K562 (cell line): ENCODE measurements around the gene MAN1B1. TPM values are rescaled to one million over a fixed set of nuclear protein-coding genes. Genes with fewer than 3 reads are reported as not detected.
A peak's percentile ranks its signal among the peaks of the same experiment; 100 is the strongest.

Source experiments
- ATAC-seq: fragments of 200-7000 bp; cut with Tn5 transposase; 3 replicates; pipeline ENCODE4 v1.9.1; 2020; ENCODE audit warnings: moderate library complexity
- BruUV-seq: library from RNA; stranded (reverse); fragments of 400-500 nt; replicated peaks from 2 replicates; lab custom pipeline; 2021; lab: Mats Ljungman, UMichigan
- CTCF ChIA-PET: fragments of 300-600 bp; formaldehyde crosslinking; extraction: SDS; loops from one replicate; lab custom pipeline; 2021; ENCODE audit warnings: low intra/inter-chr PET ratio; lab: Yijun Ruan, JAX
- POLR2A ChIA-PET: fragments of 300-600, 350-650 bp; sonication (Branson Sonifier 250); formaldehyde crosslinking; extraction: SDS; loops from one replicate; lab custom pipeline; 2021; ENCODE audit warnings: antibody characterized with exemption, inconsistent platforms; lab: Yijun Ruan, JAX
- DNase-seq, 4 experiments: peaks; one replicate each; pipeline versions ENCODE4 v3.0.0 to v3.0.0-alpha.2; 2011 to 2018; ENCODE audit warnings: low spot score in 3 of 4, mixed read lengths in 3 of 4; ENCODE audit errors: extremely low read depth in 1 of 4
- FAIRE-seq: peaks from 2 replicates; lab custom pipeline; 2011; peaks lifted over from hg19 to GRCh38; lab: Jason Lieb, UNC
- H2AFZ ChIP-seq: 2 replicates; pipeline ENCODE4 v1.6.0; 2011; ENCODE audit warnings: low read depth, low read length, control low read depth, inconsistent platforms
- H3K27ac ChIP-seq: fragments of 200-600 bp; 3 replicates; pipeline ENCODE4 v1.8.0; 2011; ENCODE audit warnings: low read depth, mild to moderate bottlenecking, control low read depth, inconsistent platforms, low read length, moderate library complexity, mixed read lengths; ENCODE audit errors: extremely low read depth
- H3K27me3 ChIP-seq, 2 experiments: fragments of 300-600 bp in 1 of 2; 2 replicates in 1 of 2; 3 replicates in 1 of 2; pipeline versions ENCODE4 v1.6.0 to v1.8.0; 2011; ENCODE audit warnings: inconsistent platforms in 2 of 2, low read length in 2 of 2, mild to moderate bottlenecking in 1 of 2, mixed read lengths in 1 of 2, moderate library complexity in 1 of 2; ENCODE audit not compliant: control insufficient read depth in 2 of 2, insufficient read depth in 2 of 2
- H3K36me3 ChIP-seq: fragments of 300-600 bp; 3 replicates; pipeline ENCODE4 v1.8.0; 2011; ENCODE audit warnings: mild to moderate bottlenecking, low read length, inconsistent platforms; ENCODE audit not compliant: control insufficient read depth, insufficient read depth
- H3K4me1 ChIP-seq, 2 experiments: fragments of 200-600 bp in 1 of 2; replicated peaks in 1 of 2; 2 replicates in 1 of 2; 3 replicates in 1 of 2; pipeline versions ENCODE4 v1.5.1 to v1.8.0; 2011; ENCODE audit warnings: inconsistent platforms in 2 of 2, low read length in 2 of 2, mild to moderate bottlenecking in 1 of 2, mixed read lengths in 1 of 2, moderate library complexity in 1 of 2; ENCODE audit not compliant: control insufficient read depth in 2 of 2, insufficient read depth in 2 of 2
- H3K4me2 ChIP-seq: 2 replicates; pipeline ENCODE4 v1.6.1; 2011; ENCODE audit warnings: low read length, control low read depth, inconsistent platforms, mixed read lengths; ENCODE audit not compliant: insufficient read depth
- H3K4me3 ChIP-seq: fragments of 200-600 bp; sonication (generic), shearing (Covaris generic); 2 replicates; pipeline ENCODE4 v1.5.1; 2016; ENCODE audit warnings: control low read depth, inconsistent platforms
- H3K79me2 ChIP-seq: fragments of 200-600 bp; 3 replicates; pipeline ENCODE4 v1.8.0; 2011; ENCODE audit warnings: low read length, inconsistent platforms; ENCODE audit not compliant: control insufficient read depth, insufficient read depth
- H3K9ac ChIP-seq, 2 experiments: 2 replicates each; pipeline versions ENCODE4 v1.6.0 to v1.6.1; 2011; ENCODE audit warnings: low read depth in 2 of 2, low read length in 2 of 2, control low read depth in 1 of 2, inconsistent platforms in 1 of 2, mild to moderate bottlenecking in 1 of 2, mixed read lengths in 1 of 2; ENCODE audit not compliant: insufficient read depth in 1 of 2
- H3K9me1 ChIP-seq: one replicate; pipeline ENCODE4 v1.6.0; 2011; ENCODE audit warnings: inconsistent platforms, mild to moderate bottlenecking, low read length, moderate library complexity; ENCODE audit not compliant: control insufficient read depth, insufficient read depth
- H3K9me3 ChIP-seq: replicated peaks from 2 replicates; pipeline ENCODE4 v1.5.1; 2011; ENCODE audit warnings: low read depth, low read length, inconsistent platforms; ENCODE audit not compliant: control insufficient read depth, insufficient read depth
- H4K20me1 ChIP-seq: replicated peaks from 2 replicates; pipeline ENCODE4 v1.6.1; 2011; ENCODE audit warnings: low read length, inconsistent platforms, mixed read lengths; ENCODE audit not compliant: control insufficient read depth, insufficient read depth
- CBFA2T3 ChIP-seq: fragments of 450-650 bp; IDR thresholded peaks from 2 replicates; pipeline ENCODE4 v1.6.1; 2017
- COPS2 ChIP-seq: fragments of 450-650 bp; conservative IDR thresholded peaks from 2 replicates; pipeline ENCODE4 v1.6.1; 2016; ENCODE audit warnings: mild to moderate bottlenecking, moderate library complexity
- E2F6 ChIP-seq, 2 experiments: IDR thresholded peaks; 2 replicates each; pipeline ENCODE4 v1.6.1; 2011; ENCODE audit warnings: borderline replicate concordance in 1 of 2, control low read depth in 1 of 2, low read depth in 1 of 2, low read length in 1 of 2, mild to moderate bottlenecking in 1 of 2, mixed read lengths in 1 of 2, moderate library complexity in 1 of 2; ENCODE audit not compliant: insufficient read depth in 1 of 2, insufficient read length in 1 of 2, poor library complexity in 1 of 2, severe bottlenecking in 1 of 2; ENCODE audit errors: extremely low read depth in 1 of 2
- ETV1 ChIP-seq: fragments of 450-650 bp; conservative IDR thresholded peaks from 2 replicates; pipeline ENCODE4 v1.6.1; 2016; ENCODE audit warnings: missing genetic modification characterization, control low read depth, low read depth, missing compliant biosample characterization
- FOXP4 ChIP-seq: sonication (generic); formaldehyde crosslinking; IDR thresholded peaks from 2 replicates; pipeline ENCODE4 v1.8.0; 2022; ENCODE audit warnings: mild to moderate bottlenecking, missing genetic modification reagents, borderline replicate concordance
- SPI1 ChIP-seq: IDR thresholded peaks from 2 replicates; pipeline ENCODE4 v1.6.1; 2011; ENCODE audit warnings: low read depth, low read length, control low read depth, borderline replicate concordance
- THAP12 ChIP-seq: fragments of 250-450 bp; sonication (Bioruptor Pico); IDR thresholded peaks from 2 replicates; pipeline ENCODE4 v1.9.0; 2021; ENCODE audit warnings: mild to moderate bottlenecking, inconsistent platforms
- TSC22D4 ChIP-seq: fragments of 450-650 bp; IDR thresholded peaks from 2 replicates; pipeline ENCODE4 v1.6.1; 2016; ENCODE audit warnings: missing genetic modification characterization, missing biosample characterization, control low read depth
- XRCC3 ChIP-seq: fragments of 450-650 bp; IDR thresholded peaks from 2 replicates; pipeline ENCODE4 v1.6.1; 2017; ENCODE audit warnings: mild to moderate bottlenecking, moderate library complexity
- ZFP36 ChIP-seq: fragments of 150-350 bp; IDR thresholded peaks from 2 replicates; pipeline ENCODE4 v1.6.1; 2018; ENCODE audit warnings: low read length, low read depth; ENCODE audit not compliant: partially characterized antibody
- ZNF282 ChIP-seq: sonication (generic); formaldehyde crosslinking; IDR thresholded peaks from 2 replicates; pipeline ENCODE4 v1.8.1; 2023; ENCODE audit warnings: missing genetic modification reagents
- ZNF639 ChIP-seq, 2 experiments: fragments of 200-800 bp in 1 of 2; sonication (Bioruptor generic) in 1 of 2; sonication (generic) in 1 of 2; formaldehyde crosslinking in 1 of 2; IDR thresholded peaks in 1 of 2; conservative IDR thresholded peaks in 1 of 2; 2 replicates each; pipeline versions ENCODE4 v1.5.0 to v1.6.1; 2016 to 2020; ENCODE audit warnings: missing compliant biosample characterization in 1 of 2, missing genetic modification characterization in 1 of 2, missing genetic modification reagents in 1 of 2
- ZNF695 ChIP-seq: fragments of 450-650 bp; formaldehyde crosslinking; IDR thresholded peaks from 2 replicates; pipeline ENCODE4 v1.4.0; 2020; ENCODE audit warnings: mild to moderate bottlenecking, moderate library complexity
- WGBS: fragments of 100-300 bp; shearing (Covaris generic); methylation state at CpG from one replicate; pipeline ENCODE4 v1.1.6; 2016; ENCODE audit warnings: low coverage, mixed read lengths; ENCODE audit not compliant: insufficient coverage; ENCODE audit errors: missing lambda C conversion rate; 5-methylcytosine and 5-hydroxymethylcytosine counted together
- in situ Hi-C: fragments of 300-500 bp; cut with MboI; formaldehyde crosslinking; loops from 4 replicates; pipeline ENCODE4 v1.15.0; 2018; ENCODE audit warnings: inconsistent platforms, mixed read lengths
- intact Hi-C: fragments of 100-400 bp; cut with micrococcal nuclease; formaldehyde crosslinking; loops from 2 replicates; pipeline ENCODE4 v1.14.2; 2022
- polyA plus RNA-seq, 8 experiments: library from polyadenylated mRNA; depleted of rRNA in 4 of 8; stranded (reverse) in 5 of 8; unstranded in 3 of 8; fragments of >200 nt; fragmentation: Nextera tagmentation in 2 of 8; fragmentation: Illumina TruSeq in 1 of 8; extraction: Ambion mirVana in 2 of 8; extraction: Trizol in 1 of 8; gene quantifications; 2 replicates each; pipeline versions ENCODE4 v1.2.1 to v1.2.3, GENCODE V29; 2011 to 2014; ENCODE audit warnings: inconsistent platforms in 1 of 8, missing spikeins in 1 of 8
- total RNA-seq, 7 experiments: library from RNA; depleted of rRNA in 6 of 7; stranded (reverse); fragments of >200 nt in 6 of 7; fragmentation: Illumina TruSeq in 2 of 7; extraction: Trizol in 2 of 7; gene quantifications; 2 replicates each; pipeline versions ENCODE4 v1.2.1 to v1.2.3, GENCODE V29; 2011 to 2021; ENCODE audit warnings: low replicate concordance in 1 of 7

MAN1B1 gene
- total and polyA plus RNA-seq, 9 of the 15 experiments (the other 6 are each of a cell fraction or from before 2014, with no cell fraction given): 0.55 to 36.6 (median 27.3) TPM

GRCh38 chr9:137113385-137114159 is 26.8 kb downstream of the MAN1B1 start:
- H3K9me3 ChIP-seq: no peaks in the 10 kb centered on the region
- no peak for FAIRE-seq
- intact Hi-C loops: no loop called here
- H3K4me1 ChIP-seq: peaks cover 18 to 83% of the 10 kb centered on the region in 2 experiments
- in situ Hi-C loops: no loop called here
- WGBS: 70% methylated on average over 12 of the region's 66 CpGs
- ATAC-seq: 0 out of 3 replicates have a peak, but pooled peaks have one; percentile 7
- H3K9ac ChIP-seq: peak overlapping the region in 1 of 2 experiments; percentile 97; a peak in 3 of 4 replicates
- BruUV-seq: TSS peak; percentile 65
- ChIA-PET POLR2A (interaction anchor here (0.6 to 0.9 kb wide), 5 partner anchors 14 to 464 kb away, joined by 3 to 5 read pairs (median 3); no protein-coding TSS in a partner anchor), CTCF (no interaction called here)
- H2AFZ ChIP-seq: no peak overlapping the region
- no peaks in the 10 kb centered on the region for H3K9me1 ChIP-seq
- H3K79me2 ChIP-seq: peaks cover 27% of the 10 kb centered on the region
- H4K20me1 ChIP-seq: no peaks in the 10 kb centered on the region
- no peaks in the 10 kb centered on the region for H3K27me3 ChIP-seq
- H3K4me3 ChIP-seq: peak overlapping the region; percentile 35; the same call in 1 of the 2 replicates
- peak overlapping the region; percentile 46; the same call in 1 of the 3 replicates for H3K27ac ChIP-seq
- H3K4me2 ChIP-seq: peak overlapping the region; percentile 52
- peak in 3 of 4 experiments; percentile 48 to 65 (median 62) for DNase-seq
- H3K36me3 ChIP-seq: peaks cover 50% of the 10 kb centered on the region; the same call in 2 of the 3 replicates
- TF ChIP-seq TSC22D4 (tag) (no peak), THAP12 (CRISPR knock-in tag) (no peak), XRCC3 (no peak), COPS2 (no peak), ZNF695 (CRISPR knock-in tag) (no peak), FOXP4 (CRISPR knock-in tag) (no peak), CBFA2T3 (no peak), SPI1 (peak; percentile 50; the same call in 1 of the 2 replicates), ETV1 (tag) (no peak), ZNF282 (CRISPR knock-in tag) (no peak), E2F6 (IDR thresholded peaks at IDR 0.05; ENCODE audit: borderline replicate concordance in 1 of 2, extremely low read depth in 1 of 2, insufficient read depth in 1 of 2, insufficient read length in 1 of 2, low read depth in 1 of 2, low read length in 1 of 2, poor library complexity in 1 of 2, severe bottlenecking in 1 of 2) (peak; percentile 20 to 61), ZFP36 (peak; percentile 93), ZNF639 (CRISPR knock-in tag; conservative IDR thresholded peaks at IDR 0.05 in 1 of 2, IDR thresholded peaks at IDR 0.05 in 1 of 2) (no peak)
